Hepatocyte (in vitro differentiated cells): Measurements from ENCODE around the gene TSPAN12. TPM values are rescaled to one million over a fixed set of nuclear protein-coding genes. Genes with fewer than 3 reads are reported as not detected.

Source experiments
- DNase-seq: peaks from one replicate; pipeline ENCODE4 v3.0.0-alpha.2; 2016; ENCODE audit warnings: low spot score
- H2AFZ ChIP-seq: fragments of 200-600 bp; sonication (generic); 2 replicates; pipeline ENCODE4 v1.6.0; 2016; ENCODE audit warnings: antibody characterized with exemption, mild to moderate bottlenecking
- H3K27ac ChIP-seq: fragments of 200-600 bp; sonication (generic); 2 replicates; pipeline ENCODE4 v1.5.1; 2016; ENCODE audit warnings: mild to moderate bottlenecking
- H3K27me3 ChIP-seq: fragments of 200-600 bp; sonication (generic); 2 replicates; pipeline ENCODE4 v1.6.1; 2016
- H3K36me3 ChIP-seq: fragments of 200-600 bp; sonication (generic); replicated peaks from 2 replicates; pipeline ENCODE4 v1.5.1; 2016; ENCODE audit warnings: low read depth; ENCODE audit not compliant: insufficient read depth
- H3K4me1 ChIP-seq: fragments of 200-600 bp; sonication (generic); 2 replicates; pipeline ENCODE4 v1.5.1; 2016; ENCODE audit warnings: mild to moderate bottlenecking, moderate library complexity; ENCODE audit not compliant: insufficient read depth
- H3K4me2 ChIP-seq: fragments of 200-600 bp; sonication (generic); 2 replicates; pipeline ENCODE4 v1.6.0; 2016
- H3K4me3 ChIP-seq: fragments of 200-600 bp; sonication (generic); 2 replicates; pipeline ENCODE4 v1.5.1; 2016; ENCODE audit warnings: mild to moderate bottlenecking
- H3K79me2 ChIP-seq: fragments of 200-600 bp; sonication (generic); 2 replicates; pipeline ENCODE4 v1.6.0; 2017; ENCODE audit warnings: mild to moderate bottlenecking
- H3K9me2 ChIP-seq: fragments of 200-600 bp; sonication (generic); replicated peaks from 2 replicates; pipeline ENCODE4 v1.6.0; 2017; ENCODE audit warnings: mild to moderate bottlenecking; ENCODE audit not compliant: insufficient read depth
- H3K9me3 ChIP-seq: fragments of 200-600 bp; sonication (generic); 2 replicates; pipeline ENCODE4 v1.5.1; 2016; ENCODE audit warnings: low read depth, mild to moderate bottlenecking
- H4K20me1 ChIP-seq: fragments of 200-600 bp; sonication (generic); 2 replicates; pipeline ENCODE4 v1.6.0; 2016; ENCODE audit warnings: mild to moderate bottlenecking; ENCODE audit not compliant: insufficient read depth, poor library complexity, severe bottlenecking
- CTCF ChIP-seq: fragments of 200-600 bp; sonication (generic); IDR thresholded peaks from 2 replicates; pipeline ENCODE4 v1.5.1; 2016; ENCODE audit warnings: antibody characterized with exemption, mild to moderate bottlenecking; ENCODE audit not compliant: poor library complexity
- EZH2 ChIP-seq: fragments of 200-600 bp; sonication (generic); IDR thresholded peaks from 2 replicates; pipeline ENCODE4 v1.6.1; 2016; ENCODE audit warnings: antibody characterized with exemption, mild to moderate bottlenecking, borderline replicate concordance
- EZH2phosphoT487 ChIP-seq: fragments of 200-600 bp; sonication (generic); IDR thresholded peaks from one replicate; pipeline ENCODE4 v1.6.1; 2018; ENCODE audit warnings: antibody characterized with exemption, mild to moderate bottlenecking, low read depth, moderate library complexity; ENCODE audit not compliant: unreplicated experiment, severe bottlenecking
- WGBS: methylation state at CpG from one replicate; pipeline ENCODE4 v1.1.6; 2016; ENCODE audit warnings: low lambda C conversion rate; ENCODE audit errors: missing lambda C conversion rate; 5-methylcytosine and 5-hydroxymethylcytosine counted together
- polyA plus RNA-seq: library from polyadenylated mRNA; unstranded; fragments of >200 nt; fragmentation: Nextera tagmentation; extraction: Ambion mirVana; gene quantifications from 2 replicates; pipeline ENCODE4 v1.2.1, GENCODE V29; 2016
- total RNA-seq: library from RNA; depleted of rRNA; stranded (reverse); fragments of >200 nt; gene quantifications from 2 replicates; pipeline ENCODE4 v1.2.3, GENCODE V29; 2014

TSPAN12 gene
- total and polyA plus RNA-seq, 2 experiments from 2014 or later: 16.8 to 26.0 TPM

DNA sequence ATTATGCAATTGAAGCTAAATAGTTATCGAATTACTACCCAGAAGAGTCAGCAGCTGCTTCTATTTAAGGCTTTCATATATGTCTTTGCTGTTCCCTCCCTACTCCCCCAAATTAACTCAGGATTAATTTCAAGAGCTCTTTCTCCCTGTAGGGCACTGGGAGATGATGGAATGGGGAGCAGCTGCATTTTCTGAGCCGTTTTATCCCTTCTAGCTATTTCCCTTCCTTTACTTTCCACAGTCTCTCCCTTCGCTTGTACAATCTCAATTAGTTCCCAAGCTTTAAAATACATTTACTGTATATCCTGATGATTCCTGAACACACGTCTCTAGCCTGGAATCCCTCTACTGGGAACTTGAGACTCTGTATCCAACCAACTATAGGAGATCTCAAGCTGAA, 19.8 kb upstream of the TSPAN12 start:
- Histone ChIP-seq H3K27ac (no peak overlapping the region), H3K27me3 (no peaks in the 10 kb centered on the region), H2AFZ (no peak overlapping the region), H4K20me1 (no peaks in the 10 kb centered on the region), H3K36me3 (no peaks in the 10 kb centered on the region), H3K9me3 (no peaks in the 10 kb centered on the region), H3K4me2 (no peak overlapping the region), H3K79me2 (no peaks in the 10 kb centered on the region), H3K9me2 (no peaks in the 10 kb centered on the region), H3K4me1 (no peaks in the 10 kb centered on the region), H3K4me3 (no peak overlapping the region)
- no peak for DNase-seq
- 65% methylated on average over 4 of the region's 4 CpGs for WGBS
- TF ChIP-seq EZH2phosphoT487: no peak
- no peak for TF ChIP-seq CTCF
- TF ChIP-seq EZH2: no peak

DNA sequence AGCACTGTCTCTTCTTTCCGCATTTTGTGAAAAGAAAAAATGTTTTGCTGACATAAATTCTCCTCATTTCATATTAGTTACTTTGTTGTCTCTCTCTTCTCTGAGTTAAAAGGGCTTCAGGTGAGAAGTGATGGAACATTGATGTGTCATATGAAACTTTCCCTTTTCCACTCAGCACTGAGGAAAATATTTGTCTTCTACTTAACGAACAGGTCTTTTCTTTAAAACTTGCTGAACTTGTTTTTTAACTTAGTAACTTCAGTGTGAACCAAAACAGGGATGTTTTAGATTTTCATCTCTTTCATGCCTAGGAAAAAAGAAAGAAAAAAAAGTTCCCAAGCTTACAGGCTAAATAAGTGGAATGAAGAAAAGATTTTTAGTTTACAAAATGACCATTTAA, 19.0 kb upstream of the TSPAN12 start:
- Histone ChIP-seq H3K36me3 (no peaks in the 10 kb centered on the region), H3K4me1 (no peaks in the 10 kb centered on the region), H3K9me3 (no peaks in the 10 kb centered on the region), H4K20me1 (no peaks in the 10 kb centered on the region), H3K4me2 (no peak overlapping the region), H2AFZ (no peak overlapping the region), H3K4me3 (no peak overlapping the region), H3K27ac (no peak overlapping the region), H3K9me2 (no peaks in the 10 kb centered on the region), H3K27me3 (no peaks in the 10 kb centered on the region), H3K79me2 (no peaks in the 10 kb centered on the region)
- TF ChIP-seq EZH2: no peak
- TF ChIP-seq CTCF: no peak
- TF ChIP-seq EZH2phosphoT487: no peak
- 56% methylated on average over 2 of the region's 2 CpGs for WGBS
- DNase-seq: no peak

GRCh38 chr7:120874722-120875121, 16.8 kb upstream of the TSPAN12 start:
- H3K36me3 ChIP-seq: no peaks in the 10 kb centered on the region
- no peak overlapping the region for H3K4me3 ChIP-seq
- H4K20me1 ChIP-seq: no peaks in the 10 kb centered on the region
- no peaks in the 10 kb centered on the region for H3K9me2 ChIP-seq
- H3K4me1 ChIP-seq: no peaks in the 10 kb centered on the region
- H3K27me3 ChIP-seq: no peaks in the 10 kb centered on the region
- no peak for DNase-seq
- no peak overlapping the region for H3K27ac ChIP-seq
- no peaks in the 10 kb centered on the region for H3K9me3 ChIP-seq
- TF ChIP-seq EZH2phosphoT487 (no peak), CTCF (no peak), EZH2 (no peak)
- WGBS: 96% methylated on average over 3 of the region's 3 CpGs
- H2AFZ ChIP-seq: no peak overlapping the region
- no peak overlapping the region for H3K4me2 ChIP-seq
- no peaks in the 10 kb centered on the region for H3K79me2 ChIP-seq

GRCh38 chr7:120874016-120874415, 16.1 kb upstream of the TSPAN12 start:
- no peak overlapping the region for H3K4me2 ChIP-seq
- H3K79me2 ChIP-seq: no peaks in the 10 kb centered on the region
- H2AFZ ChIP-seq: no peak overlapping the region
- DNase-seq: no peak
- WGBS: 100% methylated on average over 1 of the region's 1 CpG
- H3K9me2 ChIP-seq: no peaks in the 10 kb centered on the region
- H3K27me3 ChIP-seq: no peaks in the 10 kb centered on the region
- no peaks in the 10 kb centered on the region for H3K4me1 ChIP-seq
- no peak overlapping the region for H3K4me3 ChIP-seq
- TF ChIP-seq EZH2 (no peak), CTCF (no peak), EZH2phosphoT487 (no peak)
- no peaks in the 10 kb centered on the region for H3K9me3 ChIP-seq
- no peaks in the 10 kb centered on the region for H3K36me3 ChIP-seq
- H4K20me1 ChIP-seq: no peaks in the 10 kb centered on the region
- H3K27ac ChIP-seq: no peak overlapping the region
